ENCODE measurements around the gene SEC14L6. TPM values are rescaled to one million over a fixed set of nuclear protein-coding genes. Genes with fewer than 3 reads are reported as not detected.
A peak's percentile ranks its signal among the peaks of the same experiment; 100 is the strongest.
"Not testable (repeated sequence)": the region's sequence is repeated elsewhere in the genome, so short reads cannot be mapped to it uniquely, and the experiment has no call there.

SEC14L6 gene
- total RNA-seq, 1 donor from 2014 or later = 11.6 TPM

DNA sequence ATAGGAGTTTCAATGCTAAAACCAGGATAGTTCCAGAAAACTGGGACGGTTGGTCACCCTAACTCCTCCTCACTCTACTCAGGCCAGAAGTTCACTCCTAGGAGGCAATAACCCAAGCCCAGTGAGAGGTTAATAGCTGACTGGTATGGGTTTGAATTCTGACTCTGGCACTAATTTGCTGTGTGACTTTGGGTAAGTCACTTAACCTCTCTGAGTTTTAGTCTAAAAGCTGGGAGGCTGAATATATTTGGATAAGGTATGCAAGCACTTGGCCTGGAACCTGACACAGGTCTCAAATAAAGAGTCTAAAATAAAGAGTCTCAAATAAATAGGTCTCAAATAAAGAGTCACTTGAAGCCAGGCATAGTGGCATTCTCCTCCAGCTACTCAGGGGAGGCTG is 6.2 kb upstream of the SEC14L6 start:
- TF ChIP-seq, protein P1, sequence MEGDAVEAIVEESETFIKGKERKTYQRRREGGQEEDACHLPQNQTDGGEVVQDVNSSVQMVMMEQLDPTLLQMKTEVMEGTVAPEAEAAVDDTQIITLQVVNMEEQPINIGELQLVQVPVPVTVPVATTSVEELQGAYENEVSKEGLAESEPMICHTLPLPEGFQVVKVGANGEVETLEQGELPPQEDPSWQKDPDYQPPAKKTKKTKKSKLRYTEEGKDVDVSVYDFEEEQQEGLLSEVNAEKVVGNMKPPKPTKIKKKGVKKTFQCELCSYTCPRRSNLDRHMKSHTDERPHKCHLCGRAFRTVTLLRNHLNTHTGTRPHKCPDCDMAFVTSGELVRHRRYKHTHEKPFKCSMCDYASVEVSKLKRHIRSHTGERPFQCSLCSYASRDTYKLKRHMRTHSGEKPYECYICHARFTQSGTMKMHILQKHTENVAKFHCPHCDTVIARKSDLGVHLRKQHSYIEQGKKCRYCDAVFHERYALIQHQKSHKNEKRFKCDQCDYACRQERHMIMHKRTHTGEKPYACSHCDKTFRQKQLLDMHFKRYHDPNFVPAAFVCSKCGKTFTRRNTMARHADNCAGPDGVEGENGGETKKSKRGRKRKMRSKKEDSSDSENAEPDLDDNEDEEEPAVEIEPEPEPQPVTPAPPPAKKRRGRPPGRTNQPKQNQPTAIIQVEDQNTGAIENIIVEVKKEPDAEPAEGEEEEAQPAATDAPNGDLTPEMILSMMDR (conservative IDR thresholded peaks at IDR 0.05; ENCODE audit: low read depth, low read length) = no peak
- no peak for DNase-seq (ENCODE audit: low read depth)
- no peak overlapping the region for H3K4me3 ChIP-seq (ENCODE audit: low read depth, low read length)

DNA sequence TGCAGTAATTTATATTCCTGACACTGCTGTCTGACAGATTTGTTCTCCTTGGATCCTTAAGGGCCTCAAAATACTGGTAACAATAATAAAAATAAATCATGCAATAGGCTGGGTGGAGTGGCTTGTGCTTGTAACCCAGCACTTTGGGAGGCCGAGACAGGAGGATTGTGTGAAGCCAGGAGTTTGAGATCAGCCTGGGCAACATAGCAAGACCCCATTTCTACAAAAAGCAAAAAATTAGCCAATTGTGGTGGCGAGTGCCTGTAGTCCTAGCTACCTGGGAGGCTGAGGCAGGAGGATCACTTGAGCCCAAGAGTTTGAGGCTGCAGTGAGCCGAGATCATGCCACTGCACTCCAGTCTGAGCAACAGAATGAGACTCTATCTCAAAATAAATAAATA is 5.3 kb upstream of the SEC14L6 start:
- not testable (repeated sequence) for H3K4me3 ChIP-seq (ENCODE audit: low read depth, low read length); DNase-seq (ENCODE audit: low read depth)

DNA sequence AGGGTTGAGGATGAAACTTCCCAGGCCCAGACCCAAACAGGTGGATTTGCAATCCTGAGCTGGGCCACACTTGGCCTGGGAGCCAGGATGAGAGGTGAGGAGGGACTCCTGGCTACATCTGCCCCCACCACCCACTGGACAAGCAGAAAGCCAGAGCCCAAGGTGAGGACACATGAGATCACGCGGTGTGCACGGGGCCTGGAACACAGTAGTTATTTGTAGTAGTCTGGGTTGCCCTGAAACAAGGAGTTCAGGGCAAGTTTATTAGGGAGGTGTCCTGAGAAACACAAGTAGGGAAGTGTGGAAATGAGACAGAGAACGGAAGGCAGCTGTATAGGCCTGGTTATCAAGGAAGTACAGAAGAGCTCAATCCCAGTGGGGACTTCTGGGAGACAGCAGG is 647 bp upstream of the SEC14L6 start:
- DNase-seq (ENCODE audit: low read depth) = no peak
- TF ChIP-seq, protein P1 (conservative IDR thresholded peaks at IDR 0.05; ENCODE audit: low read depth, low read length) = no peak
- H3K4me3 ChIP-seq (ENCODE audit: low read depth, low read length) = no peak overlapping the region

DNA sequence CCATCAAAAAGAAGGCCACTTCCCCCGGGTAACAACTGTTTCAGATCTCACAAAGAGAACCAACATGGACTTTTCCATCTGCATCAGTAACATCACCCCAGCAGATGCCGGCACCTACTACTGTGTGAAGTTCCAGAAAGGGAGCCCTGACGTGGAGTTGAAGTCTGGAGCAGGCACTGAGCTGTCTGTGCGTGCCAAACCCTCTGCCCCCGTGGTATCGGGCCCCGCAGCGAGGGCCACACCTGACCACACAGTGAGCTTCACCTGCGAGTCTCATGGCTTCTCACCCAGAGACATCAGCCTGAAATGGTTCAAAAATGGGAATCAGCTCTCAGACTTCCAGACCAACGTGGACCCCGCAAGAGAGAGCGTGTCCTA is 3.7 kb downstream of the SEC14L6 start:
- H3K4me3 ChIP-seq (ENCODE audit: low read depth, low read length) = peak overlapping the region; percentile 78
- DNase-seq (ENCODE audit: low read depth) = no peak
- TF ChIP-seq, protein P1 (conservative IDR thresholded peaks at IDR 0.05; ENCODE audit: low read depth, low read length) = no peak

DNA sequence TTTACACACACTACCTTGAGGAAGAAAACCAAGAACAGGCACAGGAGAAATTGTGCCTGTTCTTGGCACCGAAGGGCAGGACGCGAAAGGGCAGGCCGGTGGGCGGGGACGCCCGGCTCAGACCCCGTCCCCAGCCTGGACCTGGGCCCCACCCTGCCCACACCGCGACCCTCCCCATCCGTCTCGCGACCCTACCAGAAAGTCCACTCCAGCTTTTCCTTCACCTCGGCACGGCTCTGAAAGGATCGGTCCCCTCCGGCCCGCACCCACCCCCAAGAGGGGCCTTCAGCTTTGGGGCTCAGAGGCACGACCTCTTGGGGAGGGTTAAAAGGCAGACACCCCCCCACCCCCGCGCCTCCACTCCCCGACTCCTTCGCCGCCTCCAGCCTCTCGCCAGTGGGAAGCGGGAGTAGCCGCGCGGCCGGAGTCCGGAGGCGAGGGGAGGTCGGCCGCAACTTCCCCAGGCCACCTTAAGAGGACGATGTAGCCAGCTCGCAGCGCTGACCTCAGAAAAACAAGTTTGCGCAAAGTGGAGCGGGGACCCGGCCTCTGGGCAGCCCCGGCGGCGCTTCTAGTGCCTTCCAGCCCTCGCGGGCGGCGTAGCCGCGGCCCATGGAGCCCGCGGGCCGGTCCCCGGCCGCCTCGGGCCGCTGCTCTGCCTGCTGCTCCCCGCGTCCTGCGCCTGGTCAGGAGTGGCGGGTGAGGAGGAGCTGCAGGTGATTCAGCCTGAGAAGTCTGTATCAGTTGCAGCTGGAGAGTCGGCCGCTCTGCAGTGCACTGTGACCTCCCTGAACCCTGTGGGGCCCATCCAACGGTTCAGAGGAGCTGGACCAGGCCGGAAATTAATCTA is 4.4 kb downstream of the SEC14L6 start:
- TF ChIP-seq, protein P1 (conservative IDR thresholded peaks at IDR 0.05; ENCODE audit: low read depth, low read length) = no peak
- peak overlapping the region; percentile 78 for H3K4me3 ChIP-seq (ENCODE audit: low read depth, low read length)
- no peak for DNase-seq (ENCODE audit: low read depth)

DNA sequence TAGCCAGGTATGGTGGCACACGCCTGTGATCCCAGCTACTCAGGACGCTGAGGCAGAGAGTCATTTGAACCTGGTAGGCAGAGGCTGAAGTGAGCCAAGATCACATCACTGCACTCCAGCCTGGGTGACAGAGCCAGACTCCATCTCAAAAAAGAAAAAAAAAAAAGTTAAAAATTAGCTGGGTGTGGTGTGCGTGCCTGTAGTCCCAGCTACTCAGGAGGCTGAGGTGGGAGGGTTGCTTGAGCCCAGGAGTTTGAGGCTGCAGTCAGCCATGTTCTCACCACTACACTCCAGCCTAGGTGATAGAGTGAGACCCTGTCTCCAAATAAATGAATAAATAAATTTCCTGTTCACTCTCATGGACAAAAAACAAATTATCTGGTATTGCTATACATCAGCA is 5.0 kb downstream of the SEC14L6 start:
- H3K4me3 ChIP-seq (ENCODE audit: low read depth, low read length) = peak overlapping the region; percentile 78
- DNase-seq (ENCODE audit: low read depth) = not testable (repeated sequence)

DNA sequence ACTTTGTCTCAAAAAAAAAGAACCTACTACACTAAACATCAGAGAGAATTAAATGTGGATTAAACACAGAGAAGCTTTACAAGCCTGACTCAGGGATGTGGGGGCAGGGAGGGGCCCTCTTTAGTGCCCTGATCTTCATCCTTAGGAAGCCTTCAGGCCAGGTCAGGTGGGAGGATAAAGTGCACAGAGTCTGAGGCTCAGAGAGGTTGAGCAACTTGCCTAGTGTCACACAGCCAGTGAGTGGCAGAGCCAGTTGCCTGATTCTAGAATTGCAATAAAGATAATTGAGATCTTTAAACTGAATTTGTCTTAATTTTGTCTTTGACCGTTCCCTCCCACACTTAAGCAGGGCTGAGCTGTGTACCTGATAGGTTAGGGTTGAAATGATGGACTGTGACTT is 7.2 kb downstream of the SEC14L6 start:
- DNase-seq (ENCODE audit: low read depth) = no peak
- no peak overlapping the region for H3K4me3 ChIP-seq (ENCODE audit: low read depth, low read length)
- TF ChIP-seq, protein P1 (conservative IDR thresholded peaks at IDR 0.05; ENCODE audit: low read depth, low read length) = no peak

DNA sequence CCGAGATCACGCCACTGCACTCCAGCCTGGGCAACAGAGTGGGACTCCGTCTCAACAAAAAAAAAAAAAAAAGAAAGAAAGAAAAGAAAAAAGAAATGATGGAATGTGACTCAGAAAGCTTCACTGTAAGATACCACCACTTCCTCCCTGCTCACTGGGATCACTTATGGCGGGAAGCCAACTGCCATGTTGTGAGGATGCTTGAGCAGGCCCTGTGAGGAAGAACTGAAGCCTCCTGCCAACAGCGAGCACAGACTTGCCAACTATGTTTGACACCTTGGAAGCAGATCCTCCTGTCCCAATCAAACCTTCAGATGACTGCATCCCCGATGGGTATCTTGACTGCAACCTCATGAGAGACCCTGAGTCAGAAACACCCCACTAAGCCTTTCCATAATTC is 8.3 kb downstream of the SEC14L6 start:
- no peak for DNase-seq (ENCODE audit: low read depth)
- H3K4me3 ChIP-seq (ENCODE audit: low read depth, low read length) = no peak overlapping the region
- TF ChIP-seq, protein P1 (conservative IDR thresholded peaks at IDR 0.05; ENCODE audit: low read depth, low read length) = no peak
